ENCODE data around the gene ACD. TPM values are rescaled to one million over a fixed set of nuclear protein-coding genes. Genes with fewer than 3 reads are reported as not detected.

Gene ACD
- polyA plus RNA-seq, 2 donors, result 6.7 to 10.3 TPM

- H3K4me1 ChIP-seq (ENCODE audit: control insufficient read depth in 2 of 2, insufficient read depth in 2 of 2, low read length in 1 of 2), result peaks cover 7 to 22% of the 10 kb centered on the region in 2 donors
- H3K4me3 ChIP-seq (ENCODE audit: low read depth in 1 of 2, low read length in 2 of 2), result no peak overlapping the region
- H3K27me3 ChIP-seq (ENCODE audit: control insufficient read depth in 1 of 2, insufficient read depth in 2 of 2, low read length in 2 of 2), result peaks cover 0 to 10% of the 10 kb centered on the region in 2 donors
- H3K9me3 ChIP-seq (ENCODE audit: control insufficient read depth in 2 of 2, insufficient read depth in 1 of 2, low read depth in 1 of 2, low read length in 1 of 2), result peaks cover 0 to 4% of the 10 kb centered on the region in 2 donors
- no peak overlapping the region for H3K27ac ChIP-seq (ENCODE audit: low read depth in 2 of 2, low read length in 1 of 2)
- peaks cover 0 to 11% of the 10 kb centered on the region in 2 donors for H3K36me3 ChIP-seq (ENCODE audit: control insufficient read depth in 2 of 2, insufficient read depth in 2 of 2, low read length in 1 of 2)
- WGBS, 2 donors, result 81 to 87% methylated on average over 9 of the region's 9 CpGs
Observed at GRCh38 chr16:67656344-67657016, 3.6 kb downstream of the ACD start.

GRCh38 chr16:67655363-67655762 is 4.7 kb downstream of the ACD start:
- Histone ChIP-seq H3K27ac (ENCODE audit: low read depth in 2 of 2, low read length in 1 of 2) (no peak overlapping the region), H3K4me3 (ENCODE audit: low read depth in 1 of 2, low read length in 2 of 2) (no peak overlapping the region), H3K27me3 (ENCODE audit: control insufficient read depth in 1 of 2, insufficient read depth in 2 of 2, low read length in 2 of 2) (peaks cover 0 to 11% of the 10 kb centered on the region in 2 donors), H3K9me3 (ENCODE audit: control insufficient read depth in 2 of 2, insufficient read depth in 1 of 2, low read depth in 1 of 2, low read length in 1 of 2) (peaks cover 0 to 4% of the 10 kb centered on the region in 2 donors), H3K4me1 (ENCODE audit: control insufficient read depth in 2 of 2, insufficient read depth in 2 of 2, low read length in 1 of 2) (peaks cover 7 to 16% of the 10 kb centered on the region in 2 donors), H3K36me3 (ENCODE audit: control insufficient read depth in 2 of 2, insufficient read depth in 2 of 2, low read length in 1 of 2) (peaks cover 0 to 11% of the 10 kb centered on the region in 2 donors)
- WGBS, 2 donors, result 73 to 80% methylated on average over 4 of the region's 4 CpGs

GRCh38 chr16:67654403-67654911 is 5.6 kb downstream of the ACD start:
- peaks cover 0 to 11% of the 10 kb centered on the region in 2 donors for H3K36me3 ChIP-seq (ENCODE audit: control insufficient read depth in 2 of 2, insufficient read depth in 2 of 2, low read length in 1 of 2)
- no peak overlapping the region for H3K27ac ChIP-seq (ENCODE audit: low read depth in 2 of 2, low read length in 1 of 2)
- H3K4me1 ChIP-seq (ENCODE audit: control insufficient read depth in 2 of 2, insufficient read depth in 2 of 2, low read length in 1 of 2), result peaks cover 7 to 16% of the 10 kb centered on the region in 2 donors
- peaks cover 0 to 11% of the 10 kb centered on the region in 2 donors for H3K27me3 ChIP-seq (ENCODE audit: control insufficient read depth in 1 of 2, insufficient read depth in 2 of 2, low read length in 2 of 2)
- no peak overlapping the region for H3K4me3 ChIP-seq (ENCODE audit: low read depth in 1 of 2, low read length in 2 of 2)
- WGBS, 2 donors, result 44 to 45% methylated on average over 30 of the region's 30 CpGs
- peaks cover 0 to 4% of the 10 kb centered on the region in 2 donors for H3K9me3 ChIP-seq (ENCODE audit: control insufficient read depth in 2 of 2, insufficient read depth in 1 of 2, low read depth in 1 of 2, low read length in 1 of 2)

GRCh38 chr16:67653789-67654402 is 6.2 kb downstream of the ACD start:
- no peak overlapping the region for H3K4me3 ChIP-seq (ENCODE audit: low read depth in 1 of 2, low read length in 2 of 2)
- WGBS, 2 donors, result 34 to 36% methylated on average over 22 to 24 of the region's 25 CpGs
- H3K4me1 ChIP-seq (ENCODE audit: control insufficient read depth in 2 of 2, insufficient read depth in 2 of 2, low read length in 1 of 2), result peaks cover 7 to 15% of the 10 kb centered on the region in 2 donors
- peaks cover 0 to 4% of the 10 kb centered on the region in 2 donors for H3K9me3 ChIP-seq (ENCODE audit: control insufficient read depth in 2 of 2, insufficient read depth in 1 of 2, low read depth in 1 of 2, low read length in 1 of 2)
- H3K27ac ChIP-seq (ENCODE audit: low read depth in 2 of 2, low read length in 1 of 2), result no peak overlapping the region
- peaks cover 0 to 13% of the 10 kb centered on the region in 2 donors for H3K27me3 ChIP-seq (ENCODE audit: control insufficient read depth in 1 of 2, insufficient read depth in 2 of 2, low read length in 2 of 2)
- peaks cover 0 to 11% of the 10 kb centered on the region in 2 donors for H3K36me3 ChIP-seq (ENCODE audit: control insufficient read depth in 2 of 2, insufficient read depth in 2 of 2, low read length in 1 of 2)

- peak overlapping the region; percentile 23 to 35 for H3K4me3 ChIP-seq (ENCODE audit: low read depth in 1 of 2, low read length in 2 of 2)
- 15 to 20% methylated on average over 46 to 68 of the region's 68 CpGs for WGBS, 2 donors
Observed at GRCh38 chr16:67653128-67653788, 6.8 kb downstream of the ACD start.

GRCh38 chr16:67652578-67653127 is 7.4 kb downstream of the ACD start:
- Histone ChIP-seq H3K27ac (ENCODE audit: low read depth in 2 of 2, low read length in 1 of 2) (no peak overlapping the region), H3K36me3 (ENCODE audit: control insufficient read depth in 2 of 2, insufficient read depth in 2 of 2, low read length in 1 of 2) (peaks cover 0 to 11% of the 10 kb centered on the region in 2 donors), H3K4me3 (ENCODE audit: low read depth in 1 of 2, low read length in 2 of 2) (peak overlapping the region; percentile 23 to 35), H3K4me1 (ENCODE audit: control insufficient read depth in 2 of 2, insufficient read depth in 2 of 2, low read length in 1 of 2) (peaks cover 7 to 20% of the 10 kb centered on the region in 2 donors), H3K9me3 (ENCODE audit: control insufficient read depth in 2 of 2, insufficient read depth in 1 of 2, low read depth in 1 of 2, low read length in 1 of 2) (peaks cover 0 to 4% of the 10 kb centered on the region in 2 donors), H3K27me3 (ENCODE audit: control insufficient read depth in 1 of 2, insufficient read depth in 2 of 2, low read length in 2 of 2) (peaks cover 0 to 16% of the 10 kb centered on the region in 2 donors)
- WGBS, 2 donors, result 10 to 16% methylated on average over 25 to 59 of the region's 59 CpGs

More at GRCh38 chr16:67653128-67653788, 6.8 kb downstream of the ACD start:
- Histone ChIP-seq H3K4me1 (ENCODE audit: control insufficient read depth in 2 of 2, insufficient read depth in 2 of 2, low read length in 1 of 2) (peaks cover 7 to 19% of the 10 kb centered on the region in 2 donors), H3K27ac (ENCODE audit: low read depth in 2 of 2, low read length in 1 of 2) (no peak overlapping the region), H3K9me3 (ENCODE audit: control insufficient read depth in 2 of 2, insufficient read depth in 1 of 2, low read depth in 1 of 2, low read length in 1 of 2) (peaks cover 0 to 4% of the 10 kb centered on the region in 2 donors), H3K36me3 (ENCODE audit: control insufficient read depth in 2 of 2, insufficient read depth in 2 of 2, low read length in 1 of 2) (peaks cover 0 to 11% of the 10 kb centered on the region in 2 donors), H3K27me3 (ENCODE audit: control insufficient read depth in 1 of 2, insufficient read depth in 2 of 2, low read length in 2 of 2) (peaks cover 0 to 15% of the 10 kb centered on the region in 2 donors)

- 78 to 83% methylated on average over 4 of the region's 4 CpGs for WGBS, 2 donors
- no peak overlapping the region for H3K27ac ChIP-seq (ENCODE audit: low read depth in 2 of 2, low read length in 1 of 2)
- peaks cover 0 to 7% of the 10 kb centered on the region in 2 donors for H3K36me3 ChIP-seq (ENCODE audit: control insufficient read depth in 2 of 2, insufficient read depth in 2 of 2, low read length in 1 of 2)
- peaks cover 0 to 4% of the 10 kb centered on the region in 2 donors for H3K9me3 ChIP-seq (ENCODE audit: control insufficient read depth in 2 of 2, insufficient read depth in 1 of 2, low read depth in 1 of 2, low read length in 1 of 2)
- peaks cover 7 to 22% of the 10 kb centered on the region in 2 donors for H3K4me1 ChIP-seq (ENCODE audit: control insufficient read depth in 2 of 2, insufficient read depth in 2 of 2, low read length in 1 of 2)
- peaks cover 0 to 16% of the 10 kb centered on the region in 2 donors for H3K27me3 ChIP-seq (ENCODE audit: control insufficient read depth in 1 of 2, insufficient read depth in 2 of 2, low read length in 2 of 2)
- no peak overlapping the region for H3K4me3 ChIP-seq (ENCODE audit: low read depth in 1 of 2, low read length in 2 of 2)
Observed at GRCh38 chr16:67651847-67652246, 8.2 kb downstream of the ACD start.

- Histone ChIP-seq H3K4me1 (ENCODE audit: control insufficient read depth in 2 of 2, insufficient read depth in 2 of 2, low read length in 1 of 2) (peaks cover 7 to 24% of the 10 kb centered on the region in 2 donors), H3K27ac (ENCODE audit: low read depth in 2 of 2, low read length in 1 of 2) (no peak overlapping the region), H3K4me3 (ENCODE audit: low read depth in 1 of 2, low read length in 2 of 2) (no peak overlapping the region), H3K36me3 (ENCODE audit: control insufficient read depth in 2 of 2, insufficient read depth in 2 of 2, low read length in 1 of 2) (no peaks in the 10 kb centered on the region), H3K27me3 (ENCODE audit: control insufficient read depth in 1 of 2, insufficient read depth in 2 of 2, low read length in 2 of 2) (peaks cover 0 to 16% of the 10 kb centered on the region in 2 donors), H3K9me3 (ENCODE audit: control insufficient read depth in 2 of 2, insufficient read depth in 1 of 2, low read depth in 1 of 2, low read length in 1 of 2) (peaks cover 0 to 4% of the 10 kb centered on the region in 2 donors)
- WGBS, 2 donors, result 91 to 95% methylated on average over 7 of the region's 7 CpGs
Observed at GRCh38 chr16:67651039-67651438, 9.0 kb downstream of the ACD start.

- H3K27ac ChIP-seq (ENCODE audit: low read depth in 2 of 2, low read length in 1 of 2), result no peak overlapping the region
- WGBS, 2 donors, result 69 to 73% methylated on average over 8 of the region's 8 CpGs
- H3K4me3 ChIP-seq (ENCODE audit: low read depth in 1 of 2, low read length in 2 of 2), result no peak overlapping the region
- no peaks in the 10 kb centered on the region for H3K36me3 ChIP-seq (ENCODE audit: control insufficient read depth in 2 of 2, insufficient read depth in 2 of 2, low read length in 1 of 2)
- H3K4me1 ChIP-seq (ENCODE audit: control insufficient read depth in 2 of 2, insufficient read depth in 2 of 2, low read length in 1 of 2), result peaks cover 7 to 24% of the 10 kb centered on the region in 2 donors
- H3K9me3 ChIP-seq (ENCODE audit: control insufficient read depth in 2 of 2, insufficient read depth in 1 of 2, low read depth in 1 of 2, low read length in 1 of 2), result peaks cover 0 to 4% of the 10 kb centered on the region in 2 donors
- peaks cover 0 to 16% of the 10 kb centered on the region in 2 donors for H3K27me3 ChIP-seq (ENCODE audit: control insufficient read depth in 1 of 2, insufficient read depth in 2 of 2, low read length in 2 of 2)
Observed at GRCh38 chr16:67650023-67650422, 10.0 kb downstream of the ACD start.
